Tibial nerve (tissue), 3 donors: ENCODE data around the gene FAM98B.

Experiments
- POLR2A ChIP-seq, 2 donors: fragments of 450-650 bp; IDR thresholded peaks; one replicate each; pipeline ENCODE4 v1.6.1; 2017; ENCODE audit warnings: antibody characterized with exemption in 2 of 2, mild to moderate bottlenecking in 2 of 2, moderate library complexity in 2 of 2
- TF ChIP-seq, protein P1 (sequence below), 5 experiments: fragments of 200-600 bp in 3 of 5; fragments of 450-650 bp in 2 of 5; sonication (generic) in 3 of 5; IDR thresholded peaks; one replicate each; pipeline ENCODE4 v1.5.1; 2016 to 2019; ENCODE audit warnings: antibody characterized with exemption in 5 of 5, mild to moderate bottlenecking in 3 of 5, moderate library complexity in 2 of 5

DNA sequence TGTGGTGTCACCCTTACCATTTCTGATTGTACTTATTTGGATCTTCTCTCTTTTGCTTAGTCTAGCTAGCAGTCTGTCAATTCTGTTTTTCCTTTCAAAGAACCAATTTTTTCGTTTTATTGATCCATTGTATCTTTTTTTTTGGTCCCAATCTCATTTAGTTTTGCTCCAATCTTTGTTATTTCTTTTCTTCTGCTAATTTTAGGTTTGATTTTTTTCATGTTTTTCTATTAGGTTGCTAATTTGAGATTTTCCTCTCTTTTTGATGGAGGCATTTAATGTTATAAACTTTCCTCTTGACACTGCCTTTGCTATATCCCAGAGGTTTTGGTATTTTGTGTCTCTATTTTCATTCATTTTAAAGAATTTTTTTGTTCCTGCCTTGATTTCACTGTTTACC is 16.9 kb upstream of the FAM98B start:
- TF ChIP-seq, protein P1, sequence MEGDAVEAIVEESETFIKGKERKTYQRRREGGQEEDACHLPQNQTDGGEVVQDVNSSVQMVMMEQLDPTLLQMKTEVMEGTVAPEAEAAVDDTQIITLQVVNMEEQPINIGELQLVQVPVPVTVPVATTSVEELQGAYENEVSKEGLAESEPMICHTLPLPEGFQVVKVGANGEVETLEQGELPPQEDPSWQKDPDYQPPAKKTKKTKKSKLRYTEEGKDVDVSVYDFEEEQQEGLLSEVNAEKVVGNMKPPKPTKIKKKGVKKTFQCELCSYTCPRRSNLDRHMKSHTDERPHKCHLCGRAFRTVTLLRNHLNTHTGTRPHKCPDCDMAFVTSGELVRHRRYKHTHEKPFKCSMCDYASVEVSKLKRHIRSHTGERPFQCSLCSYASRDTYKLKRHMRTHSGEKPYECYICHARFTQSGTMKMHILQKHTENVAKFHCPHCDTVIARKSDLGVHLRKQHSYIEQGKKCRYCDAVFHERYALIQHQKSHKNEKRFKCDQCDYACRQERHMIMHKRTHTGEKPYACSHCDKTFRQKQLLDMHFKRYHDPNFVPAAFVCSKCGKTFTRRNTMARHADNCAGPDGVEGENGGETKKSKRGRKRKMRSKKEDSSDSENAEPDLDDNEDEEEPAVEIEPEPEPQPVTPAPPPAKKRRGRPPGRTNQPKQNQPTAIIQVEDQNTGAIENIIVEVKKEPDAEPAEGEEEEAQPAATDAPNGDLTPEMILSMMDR (IDR thresholded peaks at IDR 0.05), result no peak
- TF ChIP-seq POLR2A (IDR thresholded peaks at IDR 0.05), result no peak
